Right lobe of liver (tissue), 4 donors: Measurements from ENCODE around the gene ZNF830.

Source experiments
- CTCF ChIP-seq, 4 donors: fragments of 200-600 bp in 3 of 4; fragments of 450-650 bp in 1 of 4; IDR thresholded peaks; one replicate each; pipeline versions ENCODE4 v1.5.1 to v1.8.0; 2016 to 2022; ENCODE audit warnings: antibody characterized with exemption in 4 of 4, mild to moderate bottlenecking in 2 of 4
- POLR2A ChIP-seq: fragments of 450-650 bp; IDR thresholded peaks from one replicate; pipeline ENCODE4 v1.6.1; 2017; ENCODE audit warnings: antibody characterized with exemption, mild to moderate bottlenecking
- donor health status: DM: no; HTN: no; CAD: no.
- donor health status: DM: no; HTN: no; CAD: no.
- donor health status: DM: no; HTN: yes; CAD: no.

DNA sequence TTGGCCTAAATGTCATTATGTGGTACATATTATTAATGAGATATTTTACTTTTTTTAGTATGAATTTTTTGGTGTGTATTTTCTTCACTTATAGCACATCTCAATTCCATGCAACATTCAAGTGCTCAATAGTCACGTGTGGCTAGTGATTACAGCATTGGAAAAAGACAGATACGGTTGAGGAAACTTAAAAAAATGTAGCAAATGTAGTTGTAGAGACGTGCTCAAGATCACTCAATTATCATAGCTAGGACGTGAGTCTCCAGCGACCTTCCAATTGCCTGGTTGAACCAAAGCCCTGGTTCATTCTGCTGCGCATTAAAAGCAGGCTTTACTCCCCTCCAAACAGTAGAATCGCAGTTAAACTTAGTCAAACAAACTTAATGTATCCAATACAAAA is 17.8 kb downstream of the ZNF830 start:
- no peak for TF ChIP-seq CTCF (IDR thresholded peaks at IDR 0.05)
- TF ChIP-seq POLR2A = no peak
